Activated CD4-positive, alpha-beta memory T cell treated with anti-CD3 and anti-CD28 coated beads for 36 hours (primary cell): ENCODE measurements around the gene SLA2. TPM values are rescaled to one million over a fixed set of nuclear protein-coding genes. Genes with fewer than 3 reads are reported as not detected.

Experiments
- CTCF ChIA-PET: fragments of 350-600 bp; sonication (Branson Sonifier 250); formaldehyde crosslinking; loops from one replicate; lab custom pipeline; 2021; ENCODE audit warnings: antibody characterized with exemption, inconsistent platforms; lab: Charles Lee
- POLR2A ChIA-PET: fragments of 350-600 bp; sonication (Branson Sonifier 250); formaldehyde crosslinking; loops from one replicate; lab custom pipeline; 2021; ENCODE audit warnings: antibody characterized with exemption; lab: Charles Lee
- DNase-seq: peaks from one replicate; pipeline ENCODE4 v3.0.0-alpha.2; 2020
- H3K27ac Mint-ChIP-seq: one replicate; pipeline ENCODE4 v1.8.0; 2021; ENCODE audit warnings: mixed read lengths
- H3K27me3 Mint-ChIP-seq: one replicate; pipeline ENCODE4 v1.8.0; 2021; ENCODE audit warnings: mixed read lengths
- H3K36me3 Mint-ChIP-seq: one replicate; pipeline ENCODE4 v1.8.0; 2021; ENCODE audit warnings: mixed read lengths
- H3K4me1 Mint-ChIP-seq: one replicate; pipeline ENCODE4 v1.8.0; 2021; ENCODE audit warnings: low read depth, mixed read lengths
- H3K4me3 Mint-ChIP-seq: one replicate; pipeline ENCODE4 v1.8.0; 2021; ENCODE audit warnings: mild to moderate bottlenecking, mixed read lengths
- H3K9me3 Mint-ChIP-seq: one replicate; pipeline ENCODE4 v1.8.0; 2021; ENCODE audit warnings: mixed read lengths
- intact Hi-C: fragments of 100-400 bp; cut with micrococcal nuclease; formaldehyde crosslinking; loops from one replicate; pipeline ENCODE4 v1.15.1; 2023
- total RNA-seq, 2 experiments: library from RNA; stranded (reverse); gene quantifications; one replicate each; pipeline ENCODE4 v1.2.3, GENCODE V29; 2021

Gene SLA2
- total RNA-seq, 2 experiments from 2014 or later = 47.1 to 47.7 TPM

- Mint-ChIP-seq H3K36me3 (peaks cover 33% of the 10 kb centered on the region), H3K9me3 (no peaks in the 10 kb centered on the region), H3K27ac (peak overlapping the region; percentile 97), H3K27me3 (no peaks in the 10 kb centered on the region), H3K4me3 (peak overlapping the region; percentile 99), H3K4me1 (peaks cover 30% of the 10 kb centered on the region)
- intact Hi-C loops = loop anchor here (5.0 kb wide), 2 partner anchors 140 to 165 kb away; partner anchors contain the start of genes DSN1 and NDRG3
- POLR2A ChIA-PET = interaction anchor here (0.7 to 1.1 kb wide), 2 partner anchors 22 to 48 kb away, joined by 3 to 4 read pairs; no protein-coding TSS in a partner anchor
- CTCF ChIA-PET = interaction anchor here (0.7 to 1.6 kb wide), 2 partner anchors 12 to 36 kb away, joined by 3 read pairs; no protein-coding TSS in a partner anchor
- no peak for DNase-seq
Measured at GRCh38 chr20:36607586-36608387, 38.2 kb downstream of the SLA2 start.

- Mint-ChIP-seq H3K4me3 (peak overlapping the region; percentile 99), H3K27ac (peak overlapping the region; percentile 97), H3K27me3 (no peaks in the 10 kb centered on the region), H3K4me1 (peaks cover 28% of the 10 kb centered on the region), H3K36me3 (peaks cover 22% of the 10 kb centered on the region), H3K9me3 (no peaks in the 10 kb centered on the region)
- intact Hi-C loops = loop anchor here (5.0 kb wide), 2 partner anchors 141 to 166 kb away; partner anchors contain the start of genes DSN1 and NDRG3
- ChIA-PET POLR2A (interaction anchor here (0.5 to 4.2 kb wide), 12 partner anchors 9 to 489 kb away, joined by 3 to 51 read pairs (median 6); partner anchors contain the start of genes SLA2 and TGIF2), CTCF (interaction anchor here (0.7 to 4.3 kb wide), 26 partner anchors 8 to 316 kb away, joined by 3 to 100 read pairs (median 5); partner anchors contain the start of genes DSN1, SLA2 and TGIF2)
- DNase-seq = peak; percentile 43
Measured at GRCh38 chr20:36606158-36607066, 39.6 kb downstream of the SLA2 start.

- Mint-ChIP-seq H3K36me3 (peaks cover 19% of the 10 kb centered on the region), H3K4me3 (peak within 1 kb of the TSS; percentile 99), H3K27me3 (no peaks in the 10 kb centered on the region), H3K9me3 (no peaks in the 10 kb centered on the region), H3K27ac (peak within 1 kb of the TSS; percentile 97), H3K4me1 (peaks cover 28% of the 10 kb centered on the region)
- DNase-seq = peak; percentile 100
- ChIA-PET POLR2A (interaction anchor here (0.6 to 4.2 kb wide), 13 partner anchors 11 to 490 kb away, joined by 3 to 51 read pairs (median 5); partner anchors contain the start of genes SLA2 and TGIF2), CTCF (interaction anchor here (0.6 to 4.3 kb wide), 33 partner anchors 9 to 651 kb away, joined by 3 to 100 read pairs (median 5); partner anchors contain the start of genes DSN1, SCAND1, SLA2 and TGIF2)
- intact Hi-C loops = loop anchor here (1.0 to 5.0 kb wide), 5 partner anchors 11 to 167 kb away; partner anchors contain the start of genes DSN1 and NDRG3
Measured at GRCh38 chr20:36605399-36606157, 40.4 kb downstream of the SLA2 start, which contains the start of gene RAB5IF. Gene RAB5IF, plus strand, starts transcription at chr20:36605779. Its CDS starts 173 bp downstream, at chr20:36605952.

- peaks cover 19% of the 10 kb centered on the region for H3K36me3 Mint-ChIP-seq
- POLR2A ChIA-PET = interaction anchor here (0.9 to 4.2 kb wide), 9 partner anchors 10 to 139 kb away, joined by 3 to 51 read pairs (median 8); partner anchors contain the start of genes SLA2 and TGIF2
- H3K27me3 Mint-ChIP-seq = no peaks in the 10 kb centered on the region
- H3K4me3 Mint-ChIP-seq = peak overlapping the region; percentile 99
- DNase-seq = peak; percentile 74
- CTCF ChIA-PET = interaction anchor here (0.6 to 4.3 kb wide), 25 partner anchors 9 to 650 kb away, joined by 3 to 100 read pairs (median 5); partner anchors contain the start of genes DSN1, SCAND1, SLA2 and TGIF2
- peaks cover 30% of the 10 kb centered on the region for H3K4me1 Mint-ChIP-seq
- H3K27ac Mint-ChIP-seq = peak overlapping the region; percentile 97
- intact Hi-C loops = loop anchor here (1.0 to 5.0 kb wide), 5 partner anchors 11 to 167 kb away; partner anchors contain the start of genes DSN1 and NDRG3
- no peaks in the 10 kb centered on the region for H3K9me3 Mint-ChIP-seq
Measured at GRCh38 chr20:36604952-36605398, 41.0 kb downstream of the SLA2 start.

- peaks cover 6% of the 10 kb centered on the region for H3K36me3 Mint-ChIP-seq
- CTCF ChIA-PET = no interaction called here
- intact Hi-C loops = no loop called here
- H3K4me1 Mint-ChIP-seq = peaks cover 16% of the 10 kb centered on the region
- no peak overlapping the region for H3K4me3 Mint-ChIP-seq
- POLR2A ChIA-PET = no interaction called here
- no peak overlapping the region for H3K27ac Mint-ChIP-seq
- no peaks in the 10 kb centered on the region for H3K27me3 Mint-ChIP-seq
- H3K9me3 Mint-ChIP-seq = no peaks in the 10 kb centered on the region
- no peak for DNase-seq
Measured at GRCh38 chr20:36601540-36601939, 44.5 kb downstream of the SLA2 start.

- Mint-ChIP-seq H3K9me3 (no peaks in the 10 kb centered on the region), H3K4me3 (no peak overlapping the region), H3K4me1 (peaks cover 23% of the 10 kb centered on the region), H3K27me3 (no peaks in the 10 kb centered on the region), H3K27ac (no peak overlapping the region), H3K36me3 (peaks cover 6% of the 10 kb centered on the region)
- DNase-seq = no peak
- POLR2A ChIA-PET = interaction anchor here (0.8 kb wide), 1 partner anchor 814 kb away, joined by 3 read pairs; no protein-coding TSS in a partner anchor
- intact Hi-C loops = no loop called here
- CTCF ChIA-PET = interaction anchor here (0.9 kb wide), 1 partner anchor 10 kb away, joined by 4 read pairs; no protein-coding TSS in a partner anchor
Measured at GRCh38 chr20:36599912-36600345, 46.1 kb downstream of the SLA2 start.

- Mint-ChIP-seq H3K9me3 (no peaks in the 10 kb centered on the region), H3K36me3 (peaks cover 30% of the 10 kb centered on the region), H3K27me3 (no peaks in the 10 kb centered on the region), H3K4me1 (peaks cover 50% of the 10 kb centered on the region), H3K27ac (peak overlapping the region; percentile 38), H3K4me3 (no peak overlapping the region)
- intact Hi-C loops = no loop called here
- POLR2A ChIA-PET = interaction anchor here (1.1 to 3.1 kb wide), 3 partner anchors 12 to 242 kb away, joined by 5 to 47 read pairs (median 11); partner anchors contain the start of genes RAB5IF and TGIF2
- CTCF ChIA-PET = interaction anchor here (0.9 to 8.2 kb wide), 5 partner anchors 8 to 36 kb away, joined by 4 to 100 read pairs (median 5); partner anchors contain the start of gene RAB5IF
- DNase-seq = no peak
Measured at GRCh38 chr20:36593347-36593929, 52.6 kb downstream of the SLA2 start.

- Mint-ChIP-seq H3K27ac (peak overlapping the region; percentile 73), H3K4me3 (no peak overlapping the region), H3K4me1 (peaks cover 57% of the 10 kb centered on the region), H3K36me3 (peaks cover 33% of the 10 kb centered on the region), H3K27me3 (no peaks in the 10 kb centered on the region), H3K9me3 (no peaks in the 10 kb centered on the region)
- peak; percentile 75 for DNase-seq
- CTCF ChIA-PET = interaction anchor here (0.7 to 8.2 kb wide), 5 partner anchors 13 to 776 kb away, joined by 3 to 100 read pairs (median 3); partner anchors contain the start of gene RAB5IF
- intact Hi-C loops = no loop called here
- POLR2A ChIA-PET = interaction anchor here (0.6 to 1.9 kb wide), 4 partner anchors 17 to 52 kb away, joined by 3 to 6 read pairs (median 3); partner anchors contain the start of gene TGIF2
Measured at GRCh38 chr20:36591854-36592641, 53.9 kb downstream of the SLA2 start.

GRCh38 chr20:36591281-36591680 lies 54.7 kb downstream of the SLA2 start:
- no peak for DNase-seq
- Mint-ChIP-seq H3K4me1 (peaks cover 60% of the 10 kb centered on the region), H3K27me3 (no peaks in the 10 kb centered on the region), H3K4me3 (no peak overlapping the region), H3K36me3 (peaks cover 33% of the 10 kb centered on the region), H3K27ac (peak overlapping the region; percentile 42), H3K9me3 (no peaks in the 10 kb centered on the region)
- ChIA-PET CTCF (interaction anchor here (1.2 to 8.2 kb wide), 4 partner anchors 13 to 20 kb away, joined by 3 to 100 read pairs (median 4); partner anchors contain the start of gene RAB5IF), POLR2A (interaction anchor here (0.6 to 1.9 kb wide), 4 partner anchors 14 to 52 kb away, joined by 3 to 6 read pairs (median 3); partner anchors contain the start of genes RAB5IF and TGIF2)
- intact Hi-C loops = no loop called here
